Mesenchymal stem cell (in vitro differentiated cells and primary cell): ENCODE results near the gene MGAT2.
"Not testable (repeated sequence)": the region's sequence is repeated elsewhere in the genome, so short reads cannot be mapped to it uniquely, and the experiment has no call there.

Source experiments
- DNase-seq: peaks from one replicate; pipeline ENCODE4 v3.0.0-alpha.2; 2013
- H2AFZ ChIP-seq: one replicate; pipeline ENCODE4 v1.6.1; 2013; ENCODE audit warnings: low read depth, mild to moderate bottlenecking, control low read depth, inconsistent platforms, low read length, moderate library complexity
- H2AK5ac ChIP-seq: 2 replicates; pipeline ENCODE4 v1.6.1; 2013; ENCODE audit warnings: low read length, moderate library complexity, mild to moderate bottlenecking, inconsistent platforms; ENCODE audit not compliant: severe bottlenecking
- H2BK120ac ChIP-seq: one replicate; pipeline ENCODE4 v1.6.1; 2013; ENCODE audit warnings: low read depth, mild to moderate bottlenecking, inconsistent platforms, low read length, moderate library complexity
- H2BK12ac ChIP-seq, 2 experiments: one replicate each; pipeline ENCODE4 v1.6.1; 2013; ENCODE audit warnings: inconsistent platforms in 2 of 2, low read length in 2 of 2, mild to moderate bottlenecking in 2 of 2, moderate library complexity in 2 of 2, control low read depth in 1 of 2
- H2BK15ac ChIP-seq: one replicate; pipeline ENCODE4 v1.6.1; 2013; ENCODE audit warnings: mild to moderate bottlenecking, low read depth, inconsistent platforms; ENCODE audit not compliant: poor library complexity, severe bottlenecking
- H2BK5ac ChIP-seq: 2 replicates; pipeline ENCODE4 v1.6.1; 2013; ENCODE audit warnings: low read depth, mild to moderate bottlenecking, low read length, control low read depth, inconsistent platforms; ENCODE audit not compliant: poor library complexity, severe bottlenecking
- H3K14ac ChIP-seq, 2 experiments: one replicate each; pipeline ENCODE4 v1.6.1; 2013; ENCODE audit warnings: inconsistent platforms in 2 of 2, low read length in 2 of 2, control low read depth in 1 of 2, mild to moderate bottlenecking in 1 of 2, moderate library complexity in 1 of 2
- H3K18ac ChIP-seq, 2 experiments: one replicate each; pipeline ENCODE4 v1.6.1; 2013; ENCODE audit warnings: inconsistent platforms in 2 of 2, low read length in 2 of 2, control low read depth in 1 of 2, low read depth in 1 of 2, mild to moderate bottlenecking in 1 of 2
- H3K23ac ChIP-seq, 2 experiments: one replicate each; pipeline ENCODE4 v1.6.1; 2013; ENCODE audit warnings: inconsistent platforms in 2 of 2, low read length in 2 of 2, mild to moderate bottlenecking in 2 of 2, moderate library complexity in 2 of 2, control low read depth in 1 of 2
- H3K27ac ChIP-seq: 2 replicates; pipeline ENCODE4 v1.5.1; 2013; ENCODE audit warnings: mild to moderate bottlenecking, moderate library complexity, low read length, control low read depth, inconsistent platforms; ENCODE audit not compliant: poor library complexity, severe bottlenecking
- H3K27me3 ChIP-seq, 2 experiments: 2 replicates each; pipeline versions ENCODE4 v1.6.1 to v1.7.0; 2013; ENCODE audit warnings: low read length in 2 of 2, mild to moderate bottlenecking in 2 of 2, moderate library complexity in 2 of 2, control low read depth in 1 of 2, inconsistent platforms in 1 of 2; ENCODE audit not compliant: control insufficient read depth in 1 of 2, insufficient read depth in 1 of 2
- H3K36me3 ChIP-seq, 2 experiments: 2 replicates each; pipeline versions ENCODE4 v1.6.1 to v1.7.0; 2013; ENCODE audit warnings: low read length in 2 of 2, control low read depth in 1 of 2, inconsistent platforms in 1 of 2, low read depth in 1 of 2, mild to moderate bottlenecking in 1 of 2; ENCODE audit not compliant: insufficient read depth in 2 of 2, control insufficient read depth in 1 of 2
- H3K4ac ChIP-seq, 2 experiments: one replicate each; pipeline ENCODE4 v1.6.1; 2013; ENCODE audit warnings: inconsistent platforms in 2 of 2, low read length in 2 of 2, mild to moderate bottlenecking in 2 of 2, moderate library complexity in 2 of 2, control low read depth in 1 of 2, low read depth in 1 of 2
- H3K4me1 ChIP-seq: 2 replicates; pipeline ENCODE4 v1.6.1; 2013; ENCODE audit warnings: low read depth, low read length, control low read depth; ENCODE audit not compliant: control insufficient read depth, insufficient read depth
- H3K4me2 ChIP-seq: 2 replicates; pipeline ENCODE4 v1.6.1; 2013; ENCODE audit warnings: low read length, mild to moderate bottlenecking, inconsistent platforms; ENCODE audit not compliant: poor library complexity, severe bottlenecking
- H3K4me3 ChIP-seq, 2 experiments: 2 replicates each; pipeline versions ENCODE4 v1.5.1 to v1.7.0; 2013; ENCODE audit warnings: low read length in 2 of 2, mild to moderate bottlenecking in 2 of 2, control low read depth in 1 of 2, low read depth in 1 of 2; ENCODE audit not compliant: insufficient read depth in 1 of 2
- H3K79me1 ChIP-seq: replicated peaks from 2 replicates; pipeline ENCODE4 v1.6.1; 2013; ENCODE audit warnings: mild to moderate bottlenecking, control low read depth, low read length, inconsistent platforms; ENCODE audit not compliant: poor library complexity, severe bottlenecking
- H3K9ac ChIP-seq: 2 replicates; pipeline ENCODE4 v1.7.0; 2013; ENCODE audit warnings: mild to moderate bottlenecking, low read length, moderate library complexity
- H3K9me3 ChIP-seq: 2 replicates; pipeline ENCODE4 v1.7.0; 2013; ENCODE audit warnings: mild to moderate bottlenecking, low read length; ENCODE audit not compliant: control insufficient read depth
- H4K8ac ChIP-seq: one replicate; pipeline ENCODE4 v1.6.1; 2013; ENCODE audit warnings: inconsistent platforms, mild to moderate bottlenecking, low read length, moderate library complexity
- H4K91ac ChIP-seq: one replicate; pipeline ENCODE4 v1.6.1; 2013; ENCODE audit warnings: mild to moderate bottlenecking, low read length, inconsistent platforms
- WGBS: methylation state at CpG from one replicate; pipeline ENCODE4 v1.1.7; 2013; ENCODE audit warnings: mixed read lengths; 5-methylcytosine and 5-hydroxymethylcytosine counted together

The MGAT2 gene

DNA sequence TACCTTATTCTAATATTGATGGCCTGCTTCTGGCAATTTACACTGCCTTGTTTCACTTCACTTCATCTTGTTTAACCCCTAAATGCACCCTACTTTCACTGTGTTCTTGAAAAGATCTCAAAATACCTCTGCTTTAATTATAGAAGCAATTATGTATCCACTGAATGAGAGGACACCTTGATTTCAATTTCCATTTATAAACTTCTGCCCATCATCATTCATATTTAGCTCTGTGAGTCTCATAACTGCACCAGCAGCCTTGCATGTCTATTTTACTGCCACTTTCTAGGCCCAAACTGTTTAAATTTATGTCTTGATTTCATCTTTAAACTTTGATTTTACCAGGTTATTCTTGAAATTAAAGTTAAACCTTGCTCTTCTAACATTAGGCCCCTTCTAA, 21.6 kb downstream of the MGAT2 start:
- Histone ChIP-seq H3K4ac (no peak overlapping the region), H2BK120ac (no peak overlapping the region), H3K4me2 (no peak overlapping the region), H2BK5ac (no peak overlapping the region), H2AK5ac (no peak overlapping the region), H4K8ac (no peak overlapping the region), H4K91ac (no peak overlapping the region), H3K9me3 (no peaks in the 10 kb centered on the region), H3K79me1 (peaks cover 20% of the 10 kb centered on the region), H2BK15ac (no peak overlapping the region), H3K36me3 (peaks cover 7 to 44% of the 10 kb centered on the region in 2 experiments), H3K9ac (peak overlapping the region; percentile 30), H3K27ac (peak overlapping the region; percentile 31), H3K14ac (no peak overlapping the region), H2AFZ (no peak overlapping the region), H2BK12ac (no peak overlapping the region), H3K4me3 (no peak overlapping the region), H3K23ac (no peak overlapping the region), H3K4me1 (peaks cover 1% of the 10 kb centered on the region), H3K18ac (no peak overlapping the region), H3K27me3 (no peaks in the 10 kb centered on the region)
- no peak for DNase-seq

- Histone ChIP-seq H2BK12ac (no peak overlapping the region), H3K4ac (no peak overlapping the region), H4K8ac (no peak overlapping the region), H2BK15ac (no peak overlapping the region), H3K27me3 (no peaks in the 10 kb centered on the region), H3K18ac (no peak overlapping the region), H3K36me3 (peaks cover 0 to 11% of the 10 kb centered on the region in 2 experiments), H2AK5ac (no peak overlapping the region), H2BK120ac (no peak overlapping the region), H3K9me3 (no peaks in the 10 kb centered on the region), H3K4me3 (no peak overlapping the region), H3K27ac (no peak overlapping the region), H3K23ac (no peak overlapping the region), H4K91ac (no peak overlapping the region), H2AFZ (no peak overlapping the region), H3K4me2 (no peak overlapping the region), H2BK5ac (no peak overlapping the region), H3K79me1 (peaks cover 7% of the 10 kb centered on the region), H3K4me1 (peaks cover 3% of the 10 kb centered on the region), H3K14ac (no peak overlapping the region), H3K9ac (no peak overlapping the region)
- 100% methylated on average over 2 of the region's 6 CpGs for WGBS
- DNase-seq, result no peak
Observed at GRCh38 chr14:49653508-49653907, 32.9 kb downstream of the MGAT2 start.

- WGBS, result no CpG with 5 or more reads among the region's 3 CpGs
- Histone ChIP-seq H3K18ac (no peak overlapping the region), H4K8ac (no peak overlapping the region)
Observed at GRCh38 chr14:49654511-49654910, 33.9 kb downstream of the MGAT2 start.

GRCh38 chr14:49657500-49657899, 36.9 kb downstream of the MGAT2 start:
- H3K9me3 ChIP-seq, H3K27me3 ChIP-seq, H3K4ac ChIP-seq, H3K18ac ChIP-seq, H3K4me2 ChIP-seq, H2BK5ac ChIP-seq, H3K79me1 ChIP-seq, H3K4me3 ChIP-seq, H3K23ac ChIP-seq, H3K14ac ChIP-seq, H4K91ac ChIP-seq, H3K9ac ChIP-seq, H3K36me3 ChIP-seq, H2BK120ac ChIP-seq, DNase-seq, H4K8ac ChIP-seq, H3K4me1 ChIP-seq, H2BK12ac ChIP-seq, H2BK15ac ChIP-seq, H2AK5ac ChIP-seq, H3K27ac ChIP-seq, H2AFZ ChIP-seq: not testable (repeated sequence)
- 100% methylated on average over 3 of the region's 6 CpGs for WGBS

More at GRCh38 chr14:49654511-49654910, 33.9 kb downstream of the MGAT2 start:
- no peak overlapping the region for H3K4me3 ChIP-seq
- H3K4me1 ChIP-seq, result peaks cover 3% of the 10 kb centered on the region
- H3K27ac ChIP-seq, result no peak overlapping the region
- H4K91ac ChIP-seq, result no peak overlapping the region
- peaks cover 5% of the 10 kb centered on the region for H3K79me1 ChIP-seq
- no peaks in the 10 kb centered on the region for H3K27me3 ChIP-seq
- no peak for DNase-seq
- H3K14ac ChIP-seq, result no peak overlapping the region
- no peak overlapping the region for H2BK12ac ChIP-seq
- H2BK15ac ChIP-seq, result no peak overlapping the region
- H2AFZ ChIP-seq, result no peak overlapping the region
- H3K36me3 ChIP-seq, result peaks cover 0 to 11% of the 10 kb centered on the region in 2 experiments
- H3K9me3 ChIP-seq, result no peaks in the 10 kb centered on the region
- H2AK5ac ChIP-seq, result no peak overlapping the region
- H3K9ac ChIP-seq, result no peak overlapping the region
- no peak overlapping the region for H3K4me2 ChIP-seq
- no peak overlapping the region for H3K23ac ChIP-seq
- H2BK120ac ChIP-seq, result no peak overlapping the region
- no peak overlapping the region for H2BK5ac ChIP-seq
- no peak overlapping the region for H3K4ac ChIP-seq
